GM12891 (cell line): Measurements from ENCODE around the gene ECPAS.

Experiments
- POLR2A ChIP-seq: IDR thresholded peaks from 2 replicates; pipeline ENCODE4 v1.6.1; 2011; ENCODE audit warnings: low read depth, low read length, control low read depth
- POLR2AphosphoS5 ChIP-seq: IDR thresholded peaks from 2 replicates; pipeline ENCODE4 v1.6.1; 2011; ENCODE audit warnings: low read depth, low read length, control low read depth
- TAF1 ChIP-seq: IDR thresholded peaks from 2 replicates; pipeline ENCODE4 v1.6.1; 2011; ENCODE audit warnings: low read depth, low read length, control low read depth

GRCh38 chr9:111360881-111361280, 123.3 kb downstream of the ECPAS start:
- no peak for TF ChIP-seq POLR2AphosphoS5
- no peak for TF ChIP-seq TAF1
- TF ChIP-seq POLR2A, result no peak
